Stimulated activated CD8-positive, alpha-beta memory T cell treated with anti-CD3 and anti-CD28 coated beads, Interleukin-15, amount 100 ng/mL, for 1 hour (primary cell): ENCODE data around the gene FXYD2.
"Not testable (repeated sequence)": the region's sequence is repeated elsewhere in the genome, so short reads cannot be mapped to it uniquely, and the experiment has no call there.

Experiments used
- DNase-seq: peaks from one replicate; pipeline ENCODE4 v3.0.0-alpha.2; 2020; ENCODE audit warnings: low read depth

The FXYD2 gene

DNA sequence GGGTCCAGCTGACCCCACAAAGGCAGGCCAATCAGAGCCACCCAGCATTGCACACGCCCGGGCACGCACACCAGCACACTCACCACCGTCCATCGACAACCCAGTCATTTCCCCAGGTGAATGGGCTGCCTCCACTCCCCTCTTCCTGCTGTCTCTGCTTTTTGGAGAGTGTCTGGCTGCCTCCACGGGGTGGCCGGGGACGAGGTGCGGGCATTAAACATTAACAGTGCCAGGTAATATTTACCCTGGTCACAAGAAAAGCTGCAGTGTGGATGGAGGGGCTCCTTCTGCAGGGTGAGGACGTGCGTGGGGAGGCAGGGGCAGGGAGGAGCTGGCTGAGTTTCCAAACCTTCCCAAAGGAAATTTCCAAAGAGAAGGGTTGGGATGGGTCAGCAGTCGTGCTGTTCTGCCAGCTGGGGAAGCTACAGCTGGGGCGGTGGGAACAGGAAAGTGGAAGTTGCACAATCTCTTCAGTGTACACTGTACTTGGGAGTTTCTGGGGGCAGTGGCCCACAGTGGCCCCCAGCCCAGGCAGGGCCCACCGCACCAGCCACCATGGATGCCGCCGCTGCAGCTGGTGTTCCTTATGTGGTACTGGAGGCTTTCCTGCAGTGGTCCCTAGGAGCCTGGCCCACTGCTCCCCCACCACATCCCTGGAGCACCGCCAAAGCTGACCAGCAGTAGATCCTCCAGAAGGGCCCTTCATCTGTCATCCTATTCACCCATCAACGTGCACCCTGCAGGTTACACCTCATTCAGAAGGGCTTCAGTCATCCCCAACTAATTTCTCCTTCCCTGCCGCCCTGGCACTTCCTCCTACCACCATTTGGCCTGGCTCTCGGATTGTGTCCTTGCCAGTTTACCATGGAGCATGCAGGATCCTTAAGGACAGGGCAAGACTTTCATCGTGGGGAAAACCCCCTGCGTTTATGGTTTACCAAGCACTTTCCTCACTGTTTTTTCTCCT is at the start of gene FXYD2:
Gene FXYD2, minus strand, starts transcription at position 174 of the 967 bp plus-strand sequence. Its CDS starts 66 bp downstream, at position 108.
- no peak for DNase-seq

DNA sequence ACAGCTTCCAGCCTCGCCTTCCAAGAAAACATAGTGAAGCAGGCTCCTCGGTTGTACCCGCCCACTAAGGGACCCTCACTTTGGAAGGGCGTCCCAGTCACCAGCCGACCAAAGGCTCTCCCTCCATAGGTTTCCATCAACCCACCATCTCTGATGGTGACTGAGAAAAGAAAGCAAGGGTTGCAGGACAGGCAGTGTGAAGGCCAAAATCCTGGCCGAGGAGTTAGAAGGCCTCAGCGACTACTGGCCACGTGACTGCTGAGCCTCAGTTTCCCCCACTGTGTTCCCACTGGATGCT is 49.2 kb upstream of the FXYD2 start:
- no peak for DNase-seq

DNA sequence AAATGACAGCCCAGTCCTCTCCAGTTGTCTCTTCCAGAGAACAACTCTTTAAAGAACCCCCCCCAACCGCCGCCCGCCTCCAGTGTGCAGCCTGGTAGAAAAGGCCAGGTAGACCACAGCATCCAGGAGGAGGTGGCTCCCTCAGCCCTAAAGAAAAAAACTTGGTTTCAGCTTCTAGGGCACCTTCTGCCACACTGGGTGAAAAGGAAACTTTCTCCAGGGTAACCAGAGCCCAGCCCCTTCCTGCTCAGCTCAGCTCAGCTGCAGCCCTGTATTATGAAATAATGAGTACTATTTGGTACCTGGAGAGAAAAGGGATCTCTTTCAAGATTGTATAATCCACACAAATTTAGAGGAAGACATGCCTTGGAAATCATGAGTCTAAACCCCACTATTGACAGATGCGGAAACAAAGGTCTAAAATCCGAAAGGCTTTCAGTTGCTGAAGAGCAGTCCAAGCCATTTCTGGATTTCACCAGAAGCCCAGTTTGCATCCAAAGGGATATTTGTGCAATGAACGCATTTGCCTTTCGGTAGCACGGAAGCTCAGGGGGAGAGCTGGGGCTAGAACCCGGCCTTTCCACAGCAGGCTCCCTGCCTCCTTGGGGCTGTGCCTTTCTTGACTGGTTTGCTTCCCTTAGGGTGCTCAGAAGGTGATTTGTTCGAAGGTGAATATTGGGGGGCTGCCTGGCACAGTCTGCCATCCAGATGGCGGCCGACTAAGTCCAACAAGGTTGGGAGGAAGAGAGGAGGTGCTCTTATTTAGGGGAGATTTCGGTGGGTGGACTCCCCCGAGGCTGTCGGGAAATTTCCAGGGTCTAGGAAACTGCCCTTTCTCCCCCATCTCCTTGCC is 48.7 kb upstream of the FXYD2 start:
- DNase-seq: no peak

DNA sequence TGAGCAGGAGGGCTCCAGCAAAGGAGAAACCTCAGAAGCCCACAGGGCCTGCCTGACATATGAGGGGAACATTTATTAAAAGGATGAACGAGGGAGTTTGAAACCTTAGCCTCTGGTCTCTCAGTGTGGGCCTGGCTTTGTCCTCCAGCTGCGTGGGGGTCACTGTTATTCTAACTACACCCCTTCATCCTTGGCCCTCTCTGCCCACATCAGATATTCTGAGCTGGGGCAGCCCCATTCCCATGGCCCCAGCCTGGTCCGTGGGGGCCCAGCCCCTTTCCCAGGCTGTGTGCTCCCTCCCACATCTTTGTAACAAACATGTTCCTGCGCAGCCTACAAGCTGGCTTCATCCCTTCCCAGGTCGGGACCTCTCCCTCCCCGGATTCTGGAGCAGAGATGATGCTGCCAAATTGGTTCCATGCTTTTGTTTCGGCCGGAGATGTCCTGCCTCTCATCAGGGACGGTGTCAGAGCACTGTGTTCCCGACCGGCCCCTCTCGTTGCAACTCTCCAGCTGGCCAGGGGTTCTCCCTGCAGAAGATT is 47.9 kb upstream of the FXYD2 start:
- DNase-seq: no peak

DNA sequence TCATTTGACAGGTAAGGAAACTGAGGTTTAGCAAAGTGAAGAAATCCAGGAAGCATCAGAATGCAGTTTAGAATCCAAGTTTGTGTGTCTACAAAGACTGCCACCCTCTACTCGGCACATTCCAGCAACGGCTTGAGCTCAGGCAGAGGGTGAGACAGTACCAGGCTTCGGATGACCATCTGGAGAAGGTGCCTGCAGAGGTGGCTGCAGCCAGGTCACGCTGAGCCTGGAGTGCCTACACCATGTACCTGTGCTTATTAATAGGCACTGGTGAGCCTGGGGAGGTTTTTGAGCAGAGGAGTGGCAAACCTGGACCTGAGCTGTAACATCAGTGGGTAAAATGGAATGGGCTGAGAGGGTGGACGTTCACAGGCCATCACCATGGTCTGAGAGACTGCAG is 47.2 kb upstream of the FXYD2 start:
- no peak for DNase-seq

DNA sequence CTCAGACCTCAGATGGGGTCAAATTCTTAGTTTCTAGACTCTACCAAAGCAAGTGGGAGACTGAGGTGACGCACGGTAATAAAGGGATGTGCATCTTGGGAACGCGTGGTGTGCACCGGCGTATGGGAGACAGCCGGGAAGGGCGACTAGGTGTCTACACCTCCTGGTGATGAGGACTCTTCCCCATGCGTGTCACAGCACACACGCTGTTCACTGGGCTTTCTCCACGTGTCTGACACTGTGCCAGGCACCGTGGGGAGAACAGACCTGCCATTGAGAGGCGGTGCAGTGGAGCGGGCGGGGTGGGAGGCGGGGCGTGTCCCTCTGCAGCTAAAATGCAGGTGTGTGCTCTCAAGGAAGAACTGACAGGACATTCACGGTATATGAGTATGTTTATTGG is 46.6 kb upstream of the FXYD2 start:
- no peak for DNase-seq

DNA sequence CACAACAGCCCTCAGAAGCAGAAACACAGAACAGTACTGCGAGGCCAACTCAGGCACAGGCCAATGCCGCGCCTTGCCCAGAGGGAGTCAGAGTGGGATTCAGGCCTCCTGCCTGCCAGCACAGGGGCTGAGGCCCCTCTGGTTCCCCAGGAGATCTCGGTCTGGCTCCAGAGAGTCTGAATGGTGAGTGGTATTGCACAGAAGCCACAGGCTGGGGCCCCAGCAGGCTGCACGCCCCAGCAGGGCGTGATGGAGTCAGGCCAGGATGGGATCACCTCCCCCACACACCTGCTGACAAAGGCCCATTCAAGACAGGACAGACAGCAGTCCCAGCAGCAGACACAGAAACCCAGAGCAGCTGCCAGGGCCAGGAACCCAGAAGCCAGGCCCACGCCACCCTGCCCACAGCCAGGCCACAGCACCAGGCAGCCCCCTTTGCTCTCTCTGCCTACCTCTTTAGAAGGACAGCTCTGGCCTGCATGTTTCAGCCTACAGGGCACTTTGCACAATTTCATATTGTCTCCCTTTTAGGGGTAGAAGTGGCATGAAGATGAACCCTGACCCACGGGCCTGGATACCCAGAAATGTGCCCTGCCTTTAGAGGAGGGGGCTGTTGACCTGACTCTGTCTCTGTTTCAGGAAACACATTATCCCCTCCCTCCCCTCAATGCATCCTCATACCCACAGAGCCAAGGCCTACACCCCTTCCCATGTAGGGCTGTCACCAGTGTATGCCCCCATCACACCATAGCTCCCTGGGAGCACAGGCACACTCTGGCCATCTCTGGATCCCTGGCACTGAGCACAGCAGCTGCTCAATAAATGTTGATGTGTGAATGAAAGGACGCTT is 45.8 kb upstream of the FXYD2 start:
- DNase-seq: no peak

DNA sequence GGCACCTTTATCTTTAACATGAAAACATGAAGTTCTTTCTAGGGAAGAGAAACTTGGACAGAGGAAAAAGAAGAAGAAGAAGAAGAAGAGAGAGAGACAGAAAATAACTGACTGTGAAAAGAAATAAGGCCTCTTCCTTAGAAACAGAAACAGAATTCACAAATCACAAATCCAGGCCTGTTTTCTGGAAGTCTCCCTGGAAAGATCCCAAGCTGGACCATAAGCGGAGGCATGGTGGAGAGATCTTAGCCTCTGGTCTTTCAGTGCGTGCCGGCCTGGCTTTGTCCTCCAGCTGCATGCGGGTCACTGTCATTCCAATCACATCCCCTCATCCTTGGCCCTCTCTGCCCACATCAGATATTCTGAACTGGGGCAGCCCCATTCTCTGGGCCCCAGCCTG is 45.1 kb upstream of the FXYD2 start:
- no peak for DNase-seq

DNA sequence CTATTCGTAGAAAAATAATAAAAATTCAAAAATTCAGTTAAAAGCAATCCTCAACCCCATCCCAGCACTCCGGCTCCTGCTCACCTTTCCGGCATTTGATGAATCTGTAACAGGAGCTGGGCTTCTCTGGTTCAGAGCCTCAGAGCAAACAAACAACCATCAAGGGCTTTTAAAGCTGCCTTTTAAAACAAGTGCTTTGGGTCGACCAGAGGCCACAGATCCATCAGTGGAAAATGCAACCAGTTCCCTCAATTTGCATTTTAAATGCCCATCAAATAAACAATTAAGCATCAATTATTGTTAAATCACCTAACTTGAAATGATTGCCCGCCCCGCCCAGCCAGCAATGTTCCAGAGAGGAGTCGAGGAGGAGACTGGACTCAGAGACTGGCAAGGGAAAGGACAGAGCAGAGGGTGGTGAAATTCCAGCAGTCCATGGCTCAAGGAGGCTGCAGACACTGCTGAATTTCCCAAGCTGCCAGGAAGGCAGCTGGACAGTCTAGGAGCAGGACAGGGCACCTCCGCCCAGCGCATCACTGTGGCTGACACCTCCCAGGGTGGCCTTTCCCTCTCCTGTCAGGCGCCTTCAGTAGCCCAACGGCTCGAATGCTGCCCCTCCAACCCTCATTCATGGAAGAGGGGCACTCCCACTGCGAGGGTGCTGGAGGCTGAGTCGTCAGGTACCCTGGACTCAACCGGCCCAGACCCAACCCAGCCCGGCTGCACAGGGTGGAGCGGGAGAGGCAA is 44.4 kb upstream of the FXYD2 start:
- DNase-seq: no peak

DNA sequence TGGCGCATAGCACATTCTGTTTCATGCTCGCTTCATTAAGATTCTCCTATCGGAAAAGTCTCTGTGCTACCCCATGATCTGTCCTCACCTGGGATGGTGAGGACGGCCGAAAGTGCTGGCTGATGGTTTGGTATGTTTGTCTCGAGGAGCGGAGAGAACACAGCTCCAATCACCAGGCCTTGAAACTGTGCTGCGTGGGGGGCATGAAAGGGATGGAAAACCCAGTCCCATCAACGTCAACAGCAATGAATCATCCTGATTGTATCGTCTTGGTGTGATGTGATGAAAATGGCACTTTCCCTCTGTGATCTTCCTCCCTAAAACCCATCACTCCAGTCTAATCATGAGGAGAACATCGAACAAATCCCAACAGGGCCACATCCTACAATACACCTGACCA is 43.5 kb upstream of the FXYD2 start:
- DNase-seq: no peak

DNA sequence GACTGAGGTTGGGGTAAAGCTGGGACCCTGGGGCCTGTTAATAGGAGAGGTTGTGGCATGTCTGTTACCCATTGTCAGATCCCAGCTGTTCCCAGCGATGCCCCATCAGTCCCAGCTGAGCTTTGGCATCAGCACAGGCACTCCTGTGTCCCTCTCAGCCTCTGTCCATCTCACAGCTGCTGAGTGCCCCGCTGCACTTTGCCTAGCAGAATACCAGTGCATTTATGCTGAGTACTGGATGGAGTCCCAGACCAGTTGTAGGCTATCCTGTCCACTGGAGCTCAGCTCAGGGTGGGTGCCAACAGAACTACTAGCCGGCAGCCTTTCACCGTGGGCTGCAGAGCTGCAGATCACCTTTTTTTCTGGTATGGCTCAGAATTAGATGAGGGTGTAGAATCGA is 42.0 kb upstream of the FXYD2 start:
- no peak for DNase-seq

DNA sequence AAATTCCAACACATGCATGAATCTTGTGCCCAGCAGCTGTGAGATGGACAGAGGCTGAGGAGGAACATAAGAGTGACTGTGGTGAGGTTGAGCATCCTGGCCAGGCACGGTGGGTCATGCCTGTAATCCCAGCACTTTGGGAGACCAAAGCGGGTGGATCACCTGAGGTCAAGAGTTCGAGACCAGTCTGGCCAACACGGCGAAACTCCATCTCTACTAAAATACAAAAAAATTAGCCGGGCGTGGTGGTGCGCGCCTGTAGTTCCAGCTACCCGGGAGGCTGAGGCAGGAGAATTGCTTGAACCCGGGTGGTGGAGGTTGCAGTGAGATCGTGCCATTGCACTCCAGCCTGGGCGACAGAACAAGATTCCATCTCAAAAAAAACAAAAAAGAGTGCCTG is 41.0 kb upstream of the FXYD2 start:
- not testable (repeated sequence) for DNase-seq

DNA sequence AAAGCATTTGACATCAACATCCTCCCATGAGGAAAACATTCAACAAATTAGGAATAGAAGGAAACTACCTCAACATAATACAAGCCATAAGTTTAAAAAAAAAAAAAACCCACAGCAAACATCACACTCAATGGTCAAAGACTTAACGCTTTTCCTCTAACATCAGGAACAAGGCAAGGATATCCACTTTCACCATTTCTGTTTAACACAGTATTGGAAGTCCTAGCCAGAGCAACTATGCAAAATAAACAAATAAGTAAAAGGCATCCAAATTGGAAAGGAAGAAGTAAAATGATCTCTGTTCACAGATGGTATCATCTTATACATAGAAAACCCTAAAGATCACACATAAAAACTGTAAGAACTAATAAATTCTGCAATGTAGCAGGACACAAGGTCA is 38.8 kb upstream of the FXYD2 start:
- DNase-seq: no peak

DNA sequence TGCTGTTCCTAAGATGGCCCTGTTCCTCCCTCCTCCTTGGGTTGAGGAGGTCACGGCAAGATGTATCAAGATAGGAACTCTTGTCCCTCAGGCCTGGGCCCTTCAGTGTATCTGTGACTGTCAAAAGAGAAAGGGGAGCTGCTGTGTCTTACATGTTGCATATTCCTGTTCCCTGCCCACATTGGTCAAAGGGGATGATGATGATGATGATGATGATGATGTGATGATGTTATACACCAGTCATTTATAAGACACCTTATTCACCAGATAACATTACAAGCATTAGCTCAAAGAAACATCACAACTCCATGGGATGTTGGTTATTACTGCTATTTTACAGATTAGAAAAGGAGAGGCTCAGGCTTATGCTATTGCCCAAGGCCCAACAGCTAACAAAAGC is 38.2 kb upstream of the FXYD2 start:
- DNase-seq: no peak

DNA sequence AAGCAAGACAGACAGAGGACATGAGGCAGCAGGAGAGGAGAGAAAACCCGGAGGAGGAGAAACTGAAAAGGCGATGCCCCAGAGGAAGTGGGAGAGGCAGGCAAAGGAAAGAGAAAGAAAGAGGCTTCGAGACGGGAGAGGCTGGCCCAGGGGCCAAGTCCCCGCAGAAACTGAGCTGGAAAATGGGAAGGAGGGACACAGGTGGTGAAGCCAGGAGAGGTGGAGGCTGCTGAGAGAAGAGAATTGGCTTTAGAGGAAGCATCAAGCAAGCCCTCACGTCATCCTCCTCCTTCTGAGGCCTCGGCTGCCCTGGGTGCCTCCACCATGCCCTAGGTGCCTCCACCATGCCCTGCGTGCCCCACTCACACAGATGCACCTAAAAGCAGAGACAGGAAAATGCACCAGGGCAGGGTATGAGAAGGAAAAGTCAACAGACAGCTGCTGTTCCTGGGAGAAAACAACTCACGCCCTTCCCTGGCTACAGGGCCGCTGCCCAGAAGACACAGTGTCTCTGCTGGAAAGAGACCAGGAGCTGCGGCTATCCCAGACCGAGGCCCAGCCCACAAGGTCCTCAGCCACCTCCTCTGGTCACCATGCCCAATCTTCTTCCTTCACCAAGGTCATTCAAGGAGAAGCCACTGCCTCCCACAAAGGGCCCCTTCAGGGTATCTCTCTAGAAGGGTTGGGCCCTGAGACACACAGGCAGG is 37.6 kb upstream of the FXYD2 start:
- no peak for DNase-seq

DNA sequence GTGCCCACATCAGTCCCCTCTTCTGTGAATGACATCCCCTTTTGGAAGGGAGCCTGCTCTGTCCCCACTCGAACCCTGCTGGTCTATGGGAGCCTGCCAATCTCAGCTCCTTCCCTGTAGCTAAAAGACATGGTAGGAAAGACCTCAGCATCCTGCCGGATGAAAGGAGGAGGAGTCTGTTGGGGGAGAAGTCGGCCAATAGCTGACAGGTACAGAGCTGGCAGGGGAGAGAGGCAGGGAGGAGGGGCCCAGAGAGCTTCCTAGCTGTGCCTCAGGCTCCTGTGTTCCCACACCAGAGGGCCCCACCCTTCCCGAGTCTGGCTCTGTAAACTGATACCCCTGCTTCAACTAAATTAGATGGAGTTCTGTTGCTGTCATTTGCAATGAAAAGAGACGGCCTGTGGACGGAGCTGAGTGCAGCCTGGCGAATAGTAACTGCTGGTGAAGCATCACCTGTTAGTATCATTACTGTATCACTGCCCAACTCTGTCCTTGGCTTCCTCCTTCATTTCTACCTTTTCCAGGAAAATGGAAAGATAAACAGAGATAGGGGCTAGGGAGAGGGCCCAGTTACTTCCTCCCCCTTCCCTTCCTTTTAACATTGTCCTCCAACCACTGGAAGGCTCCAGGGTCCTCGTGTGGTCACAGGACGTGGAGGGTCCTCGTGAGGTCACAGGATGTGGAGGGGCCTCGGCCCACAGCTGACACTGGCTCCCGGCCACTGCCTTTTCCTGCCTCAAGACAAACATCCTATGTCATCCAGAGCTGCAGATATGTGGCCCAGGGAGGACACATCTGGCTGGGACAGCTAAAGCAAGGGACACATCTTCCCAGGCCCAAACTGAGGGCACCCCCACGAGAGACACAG is 36.8 kb upstream of the FXYD2 start:
- DNase-seq: no peak

DNA sequence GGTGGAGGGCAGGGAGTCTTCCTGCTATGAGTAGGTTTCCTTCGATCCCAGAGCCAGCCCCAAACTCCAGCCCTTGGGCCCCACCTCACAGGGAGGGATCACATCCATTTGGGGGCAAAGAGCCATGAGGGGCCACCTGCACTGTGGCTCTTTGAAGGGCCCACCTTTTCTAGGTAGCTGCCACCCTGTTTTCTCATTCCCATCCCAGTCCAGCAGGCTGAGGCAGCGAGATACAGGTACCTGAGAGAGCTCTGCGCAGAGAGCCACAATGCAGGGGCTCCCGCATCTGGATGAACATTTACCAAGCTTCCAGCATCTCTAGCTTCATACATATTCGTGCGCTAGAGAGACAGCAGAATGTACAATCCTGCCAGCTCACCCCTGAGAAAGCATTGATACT is 35.6 kb upstream of the FXYD2 start:
- DNase-seq: no peak

DNA sequence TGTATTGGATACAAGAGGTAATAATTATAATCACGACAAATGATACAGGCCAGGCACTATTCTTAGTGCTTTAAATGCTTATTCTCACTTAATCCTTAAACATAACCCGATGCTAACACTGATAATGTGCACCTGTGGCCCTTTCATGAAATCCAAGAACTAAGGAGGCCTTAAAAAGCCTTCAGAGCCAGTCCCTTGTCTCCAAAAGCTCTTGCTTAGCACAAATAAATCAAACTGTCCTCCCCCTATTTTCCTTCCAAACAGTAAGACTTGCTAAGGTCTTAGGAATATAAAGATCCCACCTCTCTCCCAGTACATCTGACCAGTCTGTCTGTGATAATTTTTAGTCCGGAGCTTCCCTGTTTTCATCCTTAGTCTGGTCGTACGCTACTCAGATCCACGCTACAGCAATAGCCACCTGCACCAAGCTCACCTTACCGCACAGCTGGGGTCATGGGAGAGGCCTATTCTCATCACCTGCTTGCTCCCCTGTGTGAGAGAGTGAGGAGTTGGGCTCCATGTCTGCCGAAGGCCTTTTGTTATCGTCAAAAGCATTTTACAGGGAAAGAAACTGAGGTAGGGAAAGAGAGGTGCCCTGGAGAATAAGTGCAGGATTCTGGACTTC is 35.1 kb upstream of the FXYD2 start:
- no peak for DNase-seq

DNA sequence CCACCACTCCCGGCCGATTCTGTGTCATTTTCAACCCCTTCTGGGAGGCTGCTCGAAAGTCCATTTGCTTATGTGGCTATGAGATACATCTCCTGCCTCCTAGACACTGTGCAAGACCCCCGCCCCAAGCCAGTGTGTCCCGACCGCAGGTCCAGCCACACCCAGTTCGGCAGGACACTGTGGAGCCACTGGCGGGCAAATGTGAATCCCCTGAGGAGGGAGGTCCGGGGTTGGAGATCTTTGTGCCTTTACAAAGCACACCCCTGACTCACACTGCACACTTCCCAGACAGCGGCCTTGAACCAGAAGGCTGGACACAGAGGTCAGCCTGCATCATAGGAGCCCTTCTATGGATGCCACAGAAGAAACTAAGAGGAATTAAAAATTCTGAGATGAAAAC is 34.5 kb upstream of the FXYD2 start:
- DNase-seq: no peak
